ENCODE data around the gene COL23A1. TPM values are rescaled to one million over a fixed set of nuclear protein-coding genes. Genes with fewer than 3 reads are reported as not detected.
"Not testable (repeated sequence)": the region's sequence is repeated elsewhere in the genome, so short reads cannot be mapped to it uniquely, and the experiment has no call there.

COL23A1 gene
- total RNA-seq, 1 experiment from 2014 or later = 15.0 TPM

GRCh38 chr5:178257650-178258049 lies 332.5 kb downstream of the COL23A1 start:
- ChIA-PET CTCF (no interaction called here), POLR2A (no interaction called here)
- Mint-ChIP-seq H3K36me3 (no peaks in the 10 kb centered on the region), H3K4me3 (no peak overlapping the region), H3K27me3 (ENCODE audit: low read depth) (no peaks in the 10 kb centered on the region; the same call in 1 of the 2 replicates), H3K27ac (no peak overlapping the region), H3K9me3 (no peaks in the 10 kb centered on the region), H3K4me1 (no peaks in the 10 kb centered on the region)
- no peak for TF ChIP-seq OVOL2 (CRISPR knock-in tag; IDR thresholded peaks at IDR 0.05; ENCODE audit: borderline replicate concordance)
- no peak for TF ChIP-seq SOX15 (CRISPR knock-in tag; IDR thresholded peaks at IDR 0.05)
- TF ChIP-seq USF2 (CRISPR knock-in tag; IDR thresholded peaks at IDR 0.05) = no peak
- TF ChIP-seq ZMAT4 (CRISPR knock-in tag; IDR thresholded peaks at IDR 0.05) = no peak
- no peak for TF ChIP-seq GABPB1 (CRISPR knock-in tag; IDR thresholded peaks at IDR 0.05)
- no peak for TF ChIP-seq ATF1 (CRISPR knock-in tag; IDR thresholded peaks at IDR 0.05)
- no peak for TF ChIP-seq ARID4B (CRISPR knock-in tag; IDR thresholded peaks at IDR 0.05; ENCODE audit: borderline replicate concordance)
- no peak for TF ChIP-seq HMGXB4 (CRISPR knock-in tag; IDR thresholded peaks at IDR 0.05)
- TF ChIP-seq SMAD4 (CRISPR knock-in tag; IDR thresholded peaks at IDR 0.05) = no peak
- no peak for TF ChIP-seq PREB (CRISPR knock-in tag; IDR thresholded peaks at IDR 0.05; ENCODE audit: borderline replicate concordance)
- ATAC-seq (no peak), DNase-seq (ENCODE audit: low spot score) (no peak)

- Mint-ChIP-seq H3K9me3 (no peaks in the 10 kb centered on the region), H3K27ac (no peak overlapping the region), H3K36me3 (no peaks in the 10 kb centered on the region), H3K4me1 (no peaks in the 10 kb centered on the region), H3K4me3 (no peak overlapping the region), H3K27me3 (ENCODE audit: low read depth) (no peaks in the 10 kb centered on the region; the same call in 1 of the 2 replicates)
- ChIA-PET POLR2A (no interaction called here), CTCF (interaction anchor here (1.1 kb wide), 1 partner anchor 27 kb away, joined by 4 read pairs; no protein-coding TSS in a partner anchor)
- DNase-seq (ENCODE audit: low spot score) (no peak), ATAC-seq (no peak)
- no peak for TF ChIP-seq FOXK1 (CRISPR knock-in tag; IDR thresholded peaks at IDR 0.05)
- no peak for TF ChIP-seq CBFB (CRISPR knock-in tag; IDR thresholded peaks at IDR 0.05; ENCODE audit: low read depth)
- no peak for TF ChIP-seq NR3C1 (CRISPR knock-in tag; conservative IDR thresholded peaks at IDR 0.05; ENCODE audit: low read depth)
- TF ChIP-seq NFYB (CRISPR knock-in tag; conservative IDR thresholded peaks at IDR 0.05; ENCODE audit: low read depth) = no peak
- TF ChIP-seq ZBTB21 (CRISPR knock-in tag; IDR thresholded peaks at IDR 0.05; ENCODE audit: borderline replicate concordance) = no peak
- no peak for TF ChIP-seq ARID4B (CRISPR knock-in tag; IDR thresholded peaks at IDR 0.05; ENCODE audit: borderline replicate concordance)
- TF ChIP-seq ZNF423 (CRISPR knock-in tag; IDR thresholded peaks at IDR 0.05) = no peak
- TF ChIP-seq MAX (CRISPR knock-in tag; IDR thresholded peaks at IDR 0.05) = no peak
Measured at GRCh38 chr5:178256746-178257145, 333.4 kb downstream of the COL23A1 start.

- POLR2A ChIA-PET; H3K4me3 Mint-ChIP-seq; H3K4me1 Mint-ChIP-seq; ATAC-seq; H3K27me3 Mint-ChIP-seq (ENCODE audit: low read depth); CTCF ChIA-PET; H3K9me3 Mint-ChIP-seq; DNase-seq (ENCODE audit: low spot score); H3K27ac Mint-ChIP-seq; H3K36me3 Mint-ChIP-seq: not testable (repeated sequence)
Measured at GRCh38 chr5:178253632-178254031, 336.6 kb downstream of the COL23A1 start.
